ENCODE measurements around the gene ARHGAP8. TPM values are rescaled to one million over a fixed set of nuclear protein-coding genes. Genes with fewer than 3 reads are reported as not detected.

The ARHGAP8 gene
- total and polyA plus RNA-seq, 2 experiments from 2014 or later: 24.0 to 50.4 TPM

GRCh38 chr22:44759430-44760310 lies 7.3 kb downstream of the ARHGAP8 start:
- Histone ChIP-seq H3K4me1 (ENCODE audit: insufficient read depth) (peaks cover 30% of the 10 kb centered on the region), H3K36me3 (replicated peaks; ENCODE audit: insufficient read depth, low read depth) (no peaks in the 10 kb centered on the region), H3K9me3 (ENCODE audit: low read depth) (no peaks in the 10 kb centered on the region), H3K27ac (no peak overlapping the region), H3K79me2 (peaks cover 68% of the 10 kb centered on the region), H3K27me3 (no peaks in the 10 kb centered on the region), H2AFZ (no peak overlapping the region), H3K4me2 (no peak overlapping the region), H4K20me1 (ENCODE audit: insufficient read depth, poor library complexity, severe bottlenecking) (no peaks in the 10 kb centered on the region), H3K9me2 (replicated peaks; ENCODE audit: insufficient read depth) (no peaks in the 10 kb centered on the region), H3K4me3 (no peak overlapping the region)
- TF ChIP-seq EZH2 (IDR thresholded peaks at IDR 0.05; ENCODE audit: borderline replicate concordance) (no peak), CTCF (IDR thresholded peaks at IDR 0.05; ENCODE audit: poor library complexity) (no peak), EZH2phosphoT487 (IDR thresholded peaks at IDR 0.05; ENCODE audit: low read depth, severe bottlenecking, unreplicated experiment) (no peak)
- DNase-seq (ENCODE audit: low spot score): no peak
- WGBS (ENCODE audit: low lambda C conversion rate, missing lambda C conversion rate): 85% methylated on average over 18 of the region's 18 CpGs

DNA sequence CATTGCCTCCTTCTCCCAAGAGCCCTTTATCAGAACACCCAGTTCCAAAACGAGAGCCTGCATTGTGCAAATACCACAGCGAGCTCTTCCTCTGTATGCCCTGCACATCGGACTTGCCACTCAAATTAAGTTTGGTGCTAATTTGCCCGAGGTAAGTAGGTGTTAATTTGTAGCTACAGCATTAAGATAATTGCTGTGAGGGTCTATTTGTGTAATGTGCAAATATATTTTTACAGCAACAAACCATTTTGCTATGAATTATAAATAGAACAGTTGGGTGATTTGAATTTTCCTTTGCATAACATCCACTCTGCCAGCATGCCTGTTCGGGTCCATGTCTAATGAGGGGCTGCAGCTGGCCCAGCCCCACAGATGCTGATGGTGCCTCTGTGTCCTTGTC lies 8.1 kb downstream of the ARHGAP8 start:
- Histone ChIP-seq H3K9me3 (ENCODE audit: low read depth) (no peaks in the 10 kb centered on the region), H4K20me1 (ENCODE audit: insufficient read depth, poor library complexity, severe bottlenecking) (no peaks in the 10 kb centered on the region), H3K4me2 (no peak overlapping the region), H3K27me3 (no peaks in the 10 kb centered on the region), H3K4me1 (ENCODE audit: insufficient read depth) (peaks cover 22% of the 10 kb centered on the region), H3K36me3 (replicated peaks; ENCODE audit: insufficient read depth, low read depth) (no peaks in the 10 kb centered on the region), H3K27ac (no peak overlapping the region), H3K4me3 (no peak overlapping the region), H3K9me2 (replicated peaks; ENCODE audit: insufficient read depth) (no peaks in the 10 kb centered on the region), H3K79me2 (peaks cover 68% of the 10 kb centered on the region), H2AFZ (no peak overlapping the region)
- WGBS (ENCODE audit: low lambda C conversion rate, missing lambda C conversion rate): 77% methylated on average over 5 of the region's 5 CpGs
- DNase-seq (ENCODE audit: low spot score): no peak
- no peak for TF ChIP-seq EZH2 (IDR thresholded peaks at IDR 0.05; ENCODE audit: borderline replicate concordance)
- TF ChIP-seq EZH2phosphoT487 (IDR thresholded peaks at IDR 0.05; ENCODE audit: low read depth, severe bottlenecking, unreplicated experiment): no peak
- TF ChIP-seq CTCF (IDR thresholded peaks at IDR 0.05; ENCODE audit: poor library complexity): no peak

GRCh38 chr22:44761025-44761424 lies 8.7 kb downstream of the ARHGAP8 start:
- WGBS (ENCODE audit: low lambda C conversion rate, missing lambda C conversion rate): 86% methylated on average over 10 of the region's 10 CpGs
- H4K20me1 ChIP-seq (ENCODE audit: insufficient read depth, poor library complexity, severe bottlenecking): no peaks in the 10 kb centered on the region
- TF ChIP-seq EZH2phosphoT487 (IDR thresholded peaks at IDR 0.05; ENCODE audit: low read depth, severe bottlenecking, unreplicated experiment): no peak
- TF ChIP-seq CTCF (IDR thresholded peaks at IDR 0.05; ENCODE audit: poor library complexity): no peak
- peaks cover 18% of the 10 kb centered on the region for H3K4me1 ChIP-seq (ENCODE audit: insufficient read depth)
- H2AFZ ChIP-seq: no peak overlapping the region
- peaks cover 68% of the 10 kb centered on the region for H3K79me2 ChIP-seq
- no peak overlapping the region for H3K4me2 ChIP-seq
- no peaks in the 10 kb centered on the region for H3K27me3 ChIP-seq
- H3K27ac ChIP-seq: no peak overlapping the region
- no peaks in the 10 kb centered on the region for H3K9me3 ChIP-seq (ENCODE audit: low read depth)
- no peak for DNase-seq (ENCODE audit: low spot score)
- no peaks in the 10 kb centered on the region for H3K36me3 ChIP-seq (replicated peaks; ENCODE audit: insufficient read depth, low read depth)
- no peak overlapping the region for H3K4me3 ChIP-seq
- H3K9me2 ChIP-seq (replicated peaks; ENCODE audit: insufficient read depth): no peaks in the 10 kb centered on the region

Data from hepatocyte (in vitro differentiated cells).